MG63 (cell line): Measurements from ENCODE around the gene RRP15. TPM values are rescaled to one million over a fixed set of nuclear protein-coding genes. Genes with fewer than 3 reads are reported as not detected.
A peak's percentile ranks its signal among the peaks of the same experiment; 100 is the strongest.

Experiments used
- DNase-seq: peaks from one replicate; pipeline ENCODE4 v3.0.0-alpha.2; 2020
- H3K27me3 ChIP-seq: fragments of 250-450 bp; sonication (Bioruptor Pico); 2 replicates; pipeline ENCODE4 v1.5.1; 2020; ENCODE audit warnings: mild to moderate bottlenecking, moderate library complexity
- H3K36me3 ChIP-seq: fragments of 250-450 bp; sonication (Bioruptor Pico); 2 replicates; pipeline ENCODE4 v1.5.1; 2020; ENCODE audit warnings: mild to moderate bottlenecking, moderate library complexity
- H3K4me3 ChIP-seq: fragments of 250-450 bp; sonication (Bioruptor Pico); 2 replicates; pipeline ENCODE4 v1.5.1; 2020; ENCODE audit warnings: mild to moderate bottlenecking, moderate library complexity
- H3K9me3 ChIP-seq: fragments of 250-450 bp; sonication (Bioruptor Pico); 2 replicates; pipeline ENCODE4 v1.5.1; 2020; ENCODE audit warnings: mild to moderate bottlenecking, moderate library complexity
- total RNA-seq: library from RNA; depleted of rRNA; stranded (reverse); fragments of >200 nt; shearing (Covaris generic); gene quantifications from 2 replicates; pipeline ENCODE4 v1.2.3, GENCODE V29; 2014; ENCODE audit warnings: low replicate concordance

Gene RRP15
- total RNA-seq, 1 experiment from 2014 or later, result 5.4 TPM

GRCh38 chr1:218364028-218364710 lies 79.1 kb downstream of the RRP15 start:
- no peaks in the 10 kb centered on the region for H3K9me3 ChIP-seq
- no peaks in the 10 kb centered on the region for H3K36me3 ChIP-seq
- H3K4me3 ChIP-seq, result no peak overlapping the region
- no peaks in the 10 kb centered on the region for H3K27me3 ChIP-seq
- no peak for DNase-seq

DNA sequence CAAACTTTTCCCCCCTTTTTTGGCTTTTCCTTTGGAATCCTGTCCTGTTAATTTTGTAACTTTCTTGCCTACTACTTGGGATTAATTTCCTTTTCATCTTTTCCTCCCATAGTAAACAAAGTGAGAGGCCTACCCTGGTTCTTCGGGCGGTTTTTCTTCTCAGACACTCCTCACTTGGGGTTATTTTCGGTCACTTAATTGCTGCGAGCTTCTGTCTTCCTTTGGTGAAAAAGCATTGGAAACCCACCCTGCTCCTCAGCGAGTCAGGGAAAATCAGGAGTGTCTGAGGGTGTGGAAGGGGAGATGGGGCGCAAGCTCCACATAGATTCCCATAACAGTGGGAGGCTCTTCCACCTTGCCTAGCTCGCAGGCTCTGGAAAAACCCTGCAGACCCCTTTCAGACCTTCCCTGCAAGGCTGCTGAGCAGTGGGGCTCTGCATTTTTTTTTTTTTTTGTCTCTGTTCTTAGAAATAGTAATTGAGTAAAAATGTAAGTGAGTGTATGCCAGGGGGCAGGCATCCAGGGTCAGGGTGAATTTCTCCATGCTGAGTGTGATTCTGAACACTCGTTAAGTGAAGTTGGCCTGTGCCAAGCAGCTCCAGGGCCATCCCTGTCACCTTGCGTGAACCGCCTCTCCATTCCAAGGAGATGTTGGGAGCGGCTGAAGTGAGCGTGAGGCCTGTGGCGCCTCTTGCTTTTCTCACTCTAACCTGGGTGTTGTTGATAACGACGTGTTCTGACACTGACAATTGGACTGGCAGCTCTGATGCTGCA lies 80.3 kb downstream of the RRP15 start:
- DNase-seq, result peak; percentile 63
- Histone ChIP-seq H3K27me3 (no peaks in the 10 kb centered on the region), H3K36me3 (no peaks in the 10 kb centered on the region), H3K9me3 (no peaks in the 10 kb centered on the region), H3K4me3 (no peak overlapping the region)

GRCh38 chr1:218366322-218367052 lies 81.4 kb downstream of the RRP15 start:
- Histone ChIP-seq H3K27me3 (no peaks in the 10 kb centered on the region), H3K9me3 (no peaks in the 10 kb centered on the region), H3K36me3 (no peaks in the 10 kb centered on the region), H3K4me3 (no peak overlapping the region)
- DNase-seq, result no peak

GRCh38 chr1:218367118-218367517 lies 82.0 kb downstream of the RRP15 start:
- H3K36me3 ChIP-seq, result no peaks in the 10 kb centered on the region
- no peak overlapping the region for H3K4me3 ChIP-seq
- DNase-seq, result no peak
- no peaks in the 10 kb centered on the region for H3K27me3 ChIP-seq
- no peaks in the 10 kb centered on the region for H3K9me3 ChIP-seq

DNA sequence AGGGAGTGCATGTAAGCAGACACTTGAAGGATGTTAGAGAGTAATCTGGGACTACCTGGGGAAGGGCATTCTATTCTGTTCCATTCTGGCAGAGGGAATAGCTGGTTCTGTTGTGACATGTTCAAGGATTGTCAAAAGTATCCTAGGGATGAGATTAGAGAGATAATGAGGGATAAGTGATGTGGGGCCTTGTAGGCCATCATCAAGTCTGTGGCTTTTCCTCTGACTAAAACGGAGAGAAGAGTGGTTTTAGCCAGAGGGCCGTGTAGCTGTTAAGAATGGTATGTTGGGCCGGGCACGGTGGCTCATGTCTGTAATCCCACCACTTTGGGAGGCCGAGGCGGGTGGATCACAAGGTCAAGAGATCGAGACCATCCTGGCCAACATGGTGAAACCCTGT lies 83.6 kb downstream of the RRP15 start:
- Histone ChIP-seq H3K27me3 (no peaks in the 10 kb centered on the region), H3K36me3 (no peaks in the 10 kb centered on the region), H3K4me3 (no peak overlapping the region), H3K9me3 (no peaks in the 10 kb centered on the region)
- DNase-seq, result no peak

- Histone ChIP-seq H3K27me3 (no peaks in the 10 kb centered on the region), H3K36me3 (no peaks in the 10 kb centered on the region), H3K4me3 (no peak overlapping the region), H3K9me3 (no peaks in the 10 kb centered on the region)
- DNase-seq, result no peak
Measured at GRCh38 chr1:218369688-218370511, 84.8 kb downstream of the RRP15 start.

- Histone ChIP-seq H3K9me3 (no peaks in the 10 kb centered on the region), H3K4me3 (no peak overlapping the region), H3K36me3 (no peaks in the 10 kb centered on the region), H3K27me3 (no peaks in the 10 kb centered on the region)
- DNase-seq, result no peak
Measured at GRCh38 chr1:218371927-218372672, 87.0 kb downstream of the RRP15 start.

- no peak overlapping the region for H3K4me3 ChIP-seq
- H3K9me3 ChIP-seq, result no peaks in the 10 kb centered on the region
- DNase-seq, result no peak
- no peaks in the 10 kb centered on the region for H3K36me3 ChIP-seq
- H3K27me3 ChIP-seq, result no peaks in the 10 kb centered on the region
Measured at GRCh38 chr1:218374401-218375353, 89.6 kb downstream of the RRP15 start.

- H3K36me3 ChIP-seq, result no peaks in the 10 kb centered on the region
- no peaks in the 10 kb centered on the region for H3K9me3 ChIP-seq
- H3K4me3 ChIP-seq, result no peak overlapping the region
- peak; percentile 47 for DNase-seq
- no peaks in the 10 kb centered on the region for H3K27me3 ChIP-seq
Measured at GRCh38 chr1:218376722-218377121, 91.6 kb downstream of the RRP15 start.

DNA sequence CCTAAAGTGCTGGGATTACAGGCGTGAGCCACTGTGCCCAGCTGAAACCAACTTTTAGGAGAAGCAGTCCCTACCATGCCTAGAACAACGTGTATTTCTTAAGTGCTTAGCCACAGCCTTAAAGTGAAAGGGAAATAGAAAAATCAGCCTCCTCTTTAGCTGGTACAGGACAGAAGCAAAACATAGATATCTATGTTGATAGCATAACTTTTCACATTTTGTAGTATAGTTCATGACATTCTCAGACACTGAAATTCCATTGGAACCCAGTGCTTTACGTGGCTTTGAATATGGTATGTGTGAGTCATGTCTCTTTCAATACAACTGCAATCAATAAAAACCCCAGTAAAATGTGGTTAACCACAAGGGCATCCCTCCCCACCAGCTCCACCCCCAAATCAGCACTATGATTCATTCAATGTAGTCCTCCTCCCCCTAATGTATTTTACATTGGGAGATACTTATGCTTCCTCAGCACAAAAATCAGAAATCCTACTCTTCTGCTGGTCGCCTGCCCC lies 92.1 kb downstream of the RRP15 start:
- H3K27me3 ChIP-seq, result no peaks in the 10 kb centered on the region
- H3K4me3 ChIP-seq, result no peak overlapping the region
- H3K9me3 ChIP-seq, result no peaks in the 10 kb centered on the region
- DNase-seq, result peak; percentile 86
- no peaks in the 10 kb centered on the region for H3K36me3 ChIP-seq

DNA sequence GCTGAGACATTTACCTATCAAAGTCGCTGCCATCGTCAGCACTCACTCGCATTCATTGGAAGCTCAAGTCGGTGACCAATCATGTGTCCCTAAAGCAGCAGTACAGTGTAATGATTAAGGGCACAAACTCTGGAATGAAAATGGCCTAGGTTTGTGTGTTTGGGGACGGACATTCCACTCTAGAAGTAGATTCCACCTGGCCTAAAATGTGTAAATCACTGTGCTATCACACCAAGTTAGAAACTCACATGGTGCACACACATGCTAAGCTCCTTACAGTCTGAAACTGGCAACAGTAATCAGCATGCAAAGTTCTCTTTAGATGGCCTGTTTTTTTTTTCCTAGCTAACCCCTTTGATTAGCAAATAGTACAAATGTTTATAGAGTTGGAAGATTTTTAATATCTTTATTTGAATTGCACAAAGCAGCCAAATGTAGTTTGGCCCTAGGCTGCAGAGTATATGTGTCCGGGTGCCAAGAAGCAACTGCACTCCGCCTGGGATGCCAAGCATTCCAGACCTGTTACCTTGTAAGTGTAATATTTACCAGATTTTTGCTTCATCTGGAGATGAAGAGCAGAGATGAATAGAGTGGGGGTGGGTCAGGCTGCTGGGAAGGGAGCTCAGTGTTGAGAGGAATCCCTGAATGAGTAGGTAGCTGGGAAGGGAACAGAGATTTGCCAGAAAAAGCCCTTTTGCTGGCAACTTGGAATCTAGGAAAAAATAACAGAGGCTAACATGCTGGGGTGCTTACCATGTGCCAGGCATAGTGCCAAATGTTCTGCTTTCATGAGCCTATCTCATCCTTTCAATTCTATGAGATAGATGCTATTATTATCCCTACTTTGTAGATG lies 95.3 kb downstream of the RRP15 start:
- H3K9me3 ChIP-seq, result no peaks in the 10 kb centered on the region
- no peaks in the 10 kb centered on the region for H3K27me3 ChIP-seq
- no peak overlapping the region for H3K4me3 ChIP-seq
- no peaks in the 10 kb centered on the region for H3K36me3 ChIP-seq
- DNase-seq, result peak; percentile 95

DNA sequence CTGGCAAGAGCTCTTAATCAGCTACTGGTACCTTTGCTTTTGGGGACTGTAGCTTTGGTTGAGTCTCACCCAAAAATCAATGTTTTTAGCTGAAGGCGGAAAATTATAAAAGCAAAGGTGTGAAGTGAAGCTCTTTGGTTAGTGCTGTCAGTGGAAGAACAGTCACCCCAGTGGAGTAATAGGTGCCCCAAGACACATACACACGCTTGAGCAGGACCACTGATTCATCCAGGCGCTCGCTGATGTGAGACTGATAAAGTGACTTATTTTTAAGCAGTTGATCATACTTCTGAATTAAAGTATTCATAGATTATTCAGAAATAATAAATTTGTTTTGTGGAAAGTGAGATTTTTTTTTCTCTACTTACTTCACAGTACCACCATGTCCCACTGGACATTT lies 97.2 kb downstream of the RRP15 start:
- Histone ChIP-seq H3K9me3 (no peaks in the 10 kb centered on the region), H3K36me3 (no peaks in the 10 kb centered on the region), H3K4me3 (no peak overlapping the region), H3K27me3 (no peaks in the 10 kb centered on the region)
- DNase-seq, result no peak

- H3K4me3 ChIP-seq, result no peak overlapping the region
- no peaks in the 10 kb centered on the region for H3K36me3 ChIP-seq
- DNase-seq, result no peak
- no peaks in the 10 kb centered on the region for H3K27me3 ChIP-seq
- H3K9me3 ChIP-seq, result no peaks in the 10 kb centered on the region
Measured at GRCh38 chr1:218383051-218383450, 98.0 kb downstream of the RRP15 start.

DNA sequence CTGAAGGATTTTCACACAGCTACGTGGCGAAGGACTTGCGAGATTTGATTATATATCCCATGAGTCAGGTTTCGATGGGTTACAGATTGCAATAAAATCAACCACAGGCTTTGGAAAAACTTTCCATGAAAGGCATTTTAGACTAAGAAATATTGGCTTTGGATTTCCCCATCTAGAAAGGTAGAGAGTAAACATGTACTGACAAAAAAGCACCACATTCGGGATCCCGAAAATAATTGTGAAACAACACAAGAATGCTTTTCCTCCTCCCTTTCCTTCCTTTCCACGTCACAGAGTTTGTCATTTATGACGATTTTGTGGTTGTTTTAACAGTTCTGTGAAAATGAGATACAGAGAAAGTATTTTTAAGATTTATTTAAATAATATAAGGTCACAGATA lies 98.6 kb downstream of the RRP15 start:
- DNase-seq, result no peak
- Histone ChIP-seq H3K9me3 (no peaks in the 10 kb centered on the region), H3K27me3 (no peaks in the 10 kb centered on the region), H3K4me3 (no peak overlapping the region), H3K36me3 (no peaks in the 10 kb centered on the region)
